GM18508 (cell line): Measurements from ENCODE around the gene PLIN1.
"Not testable (repeated sequence)": the region's sequence is repeated elsewhere in the genome, so short reads cannot be mapped to it uniquely, and the experiment has no call there.

Experiments
- ATAC-seq: cut with Tn5 transposase; IDR thresholded peaks from one replicate; pipeline ENCODE4 v1.9.1; 2021; ENCODE audit warnings: moderate number of reproducible peaks; ENCODE audit not compliant: insufficient read depth, unreplicated experiment

The PLIN1 gene, protein sequence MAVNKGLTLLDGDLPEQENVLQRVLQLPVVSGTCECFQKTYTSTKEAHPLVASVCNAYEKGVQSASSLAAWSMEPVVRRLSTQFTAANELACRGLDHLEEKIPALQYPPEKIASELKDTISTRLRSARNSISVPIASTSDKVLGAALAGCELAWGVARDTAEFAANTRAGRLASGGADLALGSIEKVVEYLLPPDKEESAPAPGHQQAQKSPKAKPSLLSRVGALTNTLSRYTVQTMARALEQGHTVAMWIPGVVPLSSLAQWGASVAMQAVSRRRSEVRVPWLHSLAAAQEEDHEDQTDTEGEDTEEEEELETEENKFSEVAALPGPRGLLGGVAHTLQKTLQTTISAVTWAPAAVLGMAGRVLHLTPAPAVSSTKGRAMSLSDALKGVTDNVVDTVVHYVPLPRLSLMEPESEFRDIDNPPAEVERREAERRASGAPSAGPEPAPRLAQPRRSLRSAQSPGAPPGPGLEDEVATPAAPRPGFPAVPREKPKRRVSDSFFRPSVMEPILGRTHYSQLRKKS

DNA sequence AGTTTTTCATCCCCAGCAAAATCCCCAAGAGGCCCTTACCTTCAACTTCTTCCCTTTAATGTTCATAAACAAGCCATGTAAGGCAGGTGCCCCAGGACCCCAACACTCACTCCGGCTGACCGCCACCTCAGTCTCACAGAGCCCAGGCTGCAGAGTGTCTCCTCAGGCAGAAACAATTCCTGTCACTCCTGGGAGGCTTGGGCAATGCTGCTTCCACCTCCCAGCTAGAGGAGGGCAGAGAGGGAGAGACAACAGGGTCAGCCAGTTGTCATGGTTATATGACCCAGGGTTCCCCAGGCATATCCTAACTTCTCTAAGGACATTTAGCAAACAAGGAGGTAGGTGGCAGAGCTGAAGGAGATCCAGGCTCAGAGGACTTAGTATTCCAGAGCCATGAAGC is at the start of gene PLIN1:
TSS of gene PLIN1 (minus strand) at position 156 of the 400 bp plus-strand sequence. CDS start 1,878 bp downstream, outside the sequence.
- no peak for ATAC-seq

DNA sequence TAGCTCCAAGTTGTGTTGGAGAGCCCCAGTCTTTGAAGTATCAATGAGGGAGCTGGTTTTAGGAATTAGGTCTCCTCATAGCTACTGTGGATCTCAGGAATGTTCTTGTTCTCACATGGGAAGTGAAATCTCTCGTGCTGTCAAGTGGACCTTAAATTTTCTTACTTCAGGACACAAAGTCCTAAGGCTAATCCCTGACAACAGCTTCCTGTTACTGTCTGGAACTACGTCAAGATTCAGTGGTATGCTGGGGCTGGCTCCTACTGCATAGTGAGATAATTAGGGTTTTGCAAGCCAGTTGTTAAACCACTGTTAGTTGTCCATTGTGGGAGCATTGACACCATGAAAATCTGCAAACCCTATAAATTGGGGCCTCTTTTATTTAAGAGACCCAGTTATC is 49.1 kb upstream of the PLIN1 start:
- no peak for ATAC-seq

DNA sequence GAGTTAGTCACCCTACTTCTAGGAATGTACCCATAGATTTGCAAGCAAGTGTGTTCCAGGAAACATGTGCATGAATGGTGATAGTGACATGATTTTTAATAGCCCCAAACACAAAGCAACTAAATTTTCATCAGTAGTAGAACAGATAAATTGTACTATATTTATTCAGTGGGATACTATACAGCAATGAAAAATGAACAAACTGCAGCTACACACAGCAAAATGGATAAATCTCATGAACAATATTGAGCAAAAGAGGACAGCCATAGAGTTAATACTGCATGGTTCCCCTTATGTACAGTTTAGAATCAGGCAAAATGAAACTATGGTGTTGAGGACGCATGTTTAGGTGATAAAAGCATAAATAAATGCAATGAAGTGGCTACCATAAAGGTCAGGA is 45.9 kb upstream of the PLIN1 start:
- no peak for ATAC-seq

DNA sequence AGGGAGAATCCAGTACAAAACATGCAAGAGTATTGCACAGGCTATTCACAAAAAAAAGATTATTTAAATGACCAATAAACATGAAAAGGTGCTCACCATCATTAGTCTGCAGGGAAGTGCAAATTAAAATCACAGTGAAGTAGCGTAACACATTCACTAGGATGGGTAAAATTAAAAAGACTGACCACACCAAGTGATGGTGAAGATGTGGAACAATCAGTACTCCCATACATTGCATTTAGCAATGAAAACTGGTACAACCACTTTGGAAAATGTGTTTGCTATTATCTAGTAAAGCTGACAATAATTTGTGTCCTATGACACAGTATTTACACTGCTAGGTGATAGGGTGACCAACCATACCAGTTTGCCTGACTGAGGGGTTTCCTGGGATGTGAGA is 45.5 kb upstream of the PLIN1 start:
- no peak for ATAC-seq

DNA sequence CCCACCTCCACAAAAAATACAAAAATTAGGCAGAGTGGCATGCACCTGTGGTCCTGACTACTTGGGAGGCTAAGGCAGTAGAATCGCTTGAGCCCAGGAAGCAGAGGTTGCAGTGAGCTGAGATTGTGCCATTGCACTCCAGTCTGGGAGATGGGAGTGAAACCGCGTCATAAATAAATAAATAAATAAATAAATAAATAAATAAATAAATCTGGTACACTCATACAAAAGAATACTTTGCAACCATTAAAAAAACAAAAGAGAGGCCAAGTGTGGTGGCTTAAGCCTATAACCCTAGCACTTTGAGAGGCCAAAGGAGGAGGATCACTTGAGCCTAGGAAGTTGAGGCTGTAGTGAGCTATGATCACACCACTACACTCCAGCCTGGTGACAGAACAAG is 43.9 kb upstream of the PLIN1 start:
- no peak for ATAC-seq

DNA sequence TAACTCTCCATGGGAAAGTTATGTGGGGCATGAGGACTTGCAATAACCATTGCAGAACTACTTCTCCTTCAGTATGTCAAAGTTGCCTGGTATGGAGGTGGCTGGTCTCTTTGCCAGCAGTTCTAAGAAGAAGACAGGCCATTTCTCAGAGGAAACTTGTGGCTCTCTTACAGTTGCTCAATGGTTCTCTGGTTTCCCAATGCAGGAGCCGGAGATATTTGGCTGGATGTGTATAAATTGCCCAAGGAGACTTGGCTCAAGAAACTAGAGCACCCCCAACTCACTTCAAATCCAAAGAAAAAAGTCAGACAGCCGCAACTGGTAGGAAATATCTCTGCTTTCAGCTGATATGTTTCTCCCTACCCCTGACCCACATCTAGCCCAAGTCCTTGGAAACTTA is 35.6 kb upstream of the PLIN1 start:
- ATAC-seq: no peak

DNA sequence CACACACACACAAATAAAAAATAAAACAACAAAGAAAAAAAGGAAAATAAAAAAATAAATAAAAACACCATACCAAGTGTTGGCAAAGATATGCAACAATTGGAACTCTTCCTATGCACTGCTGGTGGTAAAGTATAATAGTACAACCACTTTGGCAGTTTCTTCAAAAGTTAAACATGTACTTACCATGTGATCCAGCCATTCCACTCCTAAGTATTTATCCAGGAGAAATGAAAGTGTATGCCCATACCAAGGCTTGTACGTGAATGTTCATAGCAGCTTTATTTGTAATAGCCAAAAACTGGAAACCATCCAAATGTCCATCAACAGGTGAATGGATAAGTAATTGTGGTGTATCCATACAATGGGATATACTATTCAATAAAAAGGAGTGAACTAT is 28.4 kb upstream of the PLIN1 start:
- no peak for ATAC-seq

DNA sequence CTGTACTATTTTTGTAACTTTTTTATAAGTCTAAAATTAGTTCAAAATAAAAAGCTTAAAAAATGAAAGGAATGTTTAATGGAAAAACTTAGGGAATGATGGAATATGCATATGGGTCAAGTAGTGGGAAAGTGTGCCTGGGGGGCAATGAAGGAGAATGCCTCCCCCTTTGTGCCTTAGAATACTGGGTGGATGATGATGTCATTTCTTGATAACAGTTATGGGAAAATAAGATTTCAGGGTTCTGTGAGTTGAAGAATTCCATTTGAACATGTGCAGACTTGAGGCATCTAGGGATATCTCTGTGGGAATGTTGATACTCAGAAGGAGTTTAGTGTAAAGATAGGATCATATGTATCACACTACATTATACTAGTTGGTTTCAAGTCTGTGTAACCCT is 25.2 kb upstream of the PLIN1 start:
- no peak for ATAC-seq

DNA sequence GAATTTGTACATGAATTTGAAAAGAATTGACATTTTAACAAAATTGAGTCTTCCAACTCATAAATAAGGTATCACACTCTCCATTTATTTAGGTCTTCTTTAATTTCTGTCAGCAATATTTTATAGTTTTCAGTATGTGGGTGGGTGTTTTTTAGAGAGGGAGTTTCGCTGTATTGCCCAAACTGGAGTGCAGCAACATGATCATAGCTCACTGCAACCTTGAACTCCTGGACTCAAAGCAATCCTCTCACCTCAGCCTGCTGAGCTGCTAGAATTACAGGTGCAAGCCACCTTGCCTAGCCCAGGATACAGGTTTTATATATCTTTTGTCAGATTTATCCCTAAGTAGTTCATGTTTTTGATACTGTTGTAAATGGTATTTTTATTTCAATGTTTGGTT is 16.0 kb upstream of the PLIN1 start:
- no peak for ATAC-seq

DNA sequence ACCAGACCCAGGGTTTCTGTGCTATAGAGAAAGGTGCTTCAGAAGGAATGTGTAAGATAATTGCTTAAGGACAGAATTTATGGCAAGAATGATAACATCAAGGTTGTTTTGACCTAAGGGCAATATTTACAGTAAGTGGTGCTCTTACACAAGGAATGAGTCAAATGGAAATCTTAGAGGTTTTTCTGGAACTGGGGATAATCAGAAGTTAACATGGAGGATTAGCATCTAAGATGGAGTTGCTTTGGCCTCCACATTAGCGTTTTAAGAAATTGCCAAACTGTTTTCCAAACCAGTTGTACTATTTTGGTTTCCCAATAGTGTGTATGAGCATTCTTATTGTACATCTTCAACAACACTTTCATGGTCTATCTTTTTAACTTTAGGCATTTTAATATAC is 14.5 kb upstream of the PLIN1 start:
- no peak for ATAC-seq

DNA sequence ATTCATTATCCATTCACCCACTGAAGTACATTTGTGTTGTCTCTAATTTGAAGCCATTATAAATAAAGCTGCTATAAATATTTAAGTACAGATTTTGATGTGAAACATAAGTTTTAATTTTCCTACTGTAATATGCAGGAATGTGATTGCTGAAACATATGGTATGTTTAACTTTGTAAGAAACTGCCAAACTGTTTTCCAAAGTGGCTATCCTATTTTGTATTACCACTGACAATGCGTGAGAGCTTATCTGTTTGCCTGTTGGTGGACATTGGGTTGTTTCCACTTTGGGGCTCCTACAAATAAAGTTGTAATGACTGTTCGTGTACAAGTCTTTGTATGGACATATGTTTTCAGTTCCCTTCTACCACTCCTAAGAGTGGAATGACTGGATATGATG is 13.9 kb upstream of the PLIN1 start:
- no peak for ATAC-seq

DNA sequence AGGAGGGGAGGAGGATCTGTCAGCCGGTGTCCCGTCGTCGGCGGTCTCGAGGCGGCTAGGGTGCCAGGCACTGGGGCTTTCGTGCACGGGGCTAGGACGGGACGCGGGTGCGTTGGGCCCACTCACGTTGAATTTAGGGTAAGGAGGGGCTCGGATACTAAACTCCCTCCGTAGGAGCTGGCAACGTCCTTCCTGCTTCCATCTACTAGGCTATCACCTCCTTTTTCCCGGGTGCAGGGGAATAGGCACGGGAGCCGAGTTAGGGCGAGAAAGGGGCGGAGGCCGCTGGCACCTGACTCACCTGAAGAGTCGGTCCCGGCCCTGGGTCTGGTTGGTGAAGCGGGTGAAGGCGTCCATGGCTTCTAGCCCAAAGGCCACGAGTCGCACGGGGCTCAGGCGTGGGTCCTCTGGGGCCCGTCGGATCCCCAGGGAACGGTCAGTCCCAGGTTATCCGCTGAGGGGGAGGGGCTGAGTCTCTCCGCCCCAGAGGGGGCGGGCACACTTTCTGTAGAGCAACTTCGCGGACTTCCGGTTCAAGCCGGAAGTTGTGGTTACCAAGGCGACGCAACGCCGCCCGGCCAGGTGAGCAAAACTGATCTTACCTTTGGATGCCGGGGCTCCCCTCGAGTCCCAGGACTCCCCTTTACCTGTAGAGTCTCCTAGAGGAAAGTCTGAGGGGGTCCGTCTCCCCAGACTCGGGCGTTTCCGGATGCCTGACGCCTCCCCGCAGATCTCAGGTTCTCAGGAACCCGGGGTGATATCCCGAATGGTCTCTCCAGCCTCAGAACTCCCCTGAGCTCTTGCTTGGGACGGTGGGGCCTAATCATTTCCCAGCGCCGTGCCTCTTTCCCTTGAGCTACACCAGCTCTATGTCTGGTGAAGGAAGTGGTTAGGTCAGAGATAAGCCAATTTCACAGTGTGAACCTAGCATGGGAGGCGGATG is 11.4 kb upstream of the PLIN1 start, which contains the start of the genes PEX11A and WDR93:
TSS of gene PEX11A (minus strand) at position 479 of the 943 bp plus-strand sequence. CDS start at position 357, 122 bp downstream.
TSS of gene WDR93 (plus strand) at position 536 of the 943 bp plus-strand sequence. CDS start 10,936 bp downstream, outside the sequence.
- no peak for ATAC-seq

DNA sequence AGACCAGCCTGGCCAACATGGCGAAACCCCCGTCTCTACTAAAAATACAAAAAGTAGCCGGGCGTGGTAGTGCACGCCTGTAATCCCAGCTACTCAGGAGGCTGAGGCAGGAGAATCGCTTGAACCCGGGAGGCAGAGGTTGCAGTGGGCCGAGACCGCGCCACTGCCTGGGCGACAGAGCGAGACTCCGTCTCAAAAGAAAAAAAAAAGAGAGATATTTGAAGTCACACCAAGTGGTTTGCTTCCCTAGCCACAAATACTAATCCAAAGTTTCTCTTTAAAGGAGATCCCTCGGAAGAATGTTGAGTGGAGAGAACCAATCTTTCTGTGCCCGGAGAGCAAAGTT is 10.7 kb upstream of the PLIN1 start:
- not testable (repeated sequence) for ATAC-seq

DNA sequence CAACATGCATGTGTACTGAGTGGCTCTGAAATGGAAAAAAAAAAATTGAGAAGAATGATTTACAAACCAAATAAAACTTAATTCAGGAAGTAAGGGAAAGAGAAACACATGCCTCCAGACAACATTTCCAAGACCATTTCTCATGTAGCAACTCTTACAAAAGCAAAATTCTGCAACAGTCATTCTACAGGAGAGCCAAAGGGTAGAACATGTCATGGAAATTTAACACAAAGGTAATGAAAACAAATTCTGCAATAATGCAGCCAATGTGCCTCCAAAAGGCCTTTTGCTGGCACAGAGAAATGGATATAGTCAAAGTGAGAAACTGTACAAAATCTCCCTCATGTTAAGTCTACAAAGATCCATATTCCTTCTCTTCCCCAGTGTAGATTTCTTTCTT is 7.4 kb upstream of the PLIN1 start:
- no peak for ATAC-seq

DNA sequence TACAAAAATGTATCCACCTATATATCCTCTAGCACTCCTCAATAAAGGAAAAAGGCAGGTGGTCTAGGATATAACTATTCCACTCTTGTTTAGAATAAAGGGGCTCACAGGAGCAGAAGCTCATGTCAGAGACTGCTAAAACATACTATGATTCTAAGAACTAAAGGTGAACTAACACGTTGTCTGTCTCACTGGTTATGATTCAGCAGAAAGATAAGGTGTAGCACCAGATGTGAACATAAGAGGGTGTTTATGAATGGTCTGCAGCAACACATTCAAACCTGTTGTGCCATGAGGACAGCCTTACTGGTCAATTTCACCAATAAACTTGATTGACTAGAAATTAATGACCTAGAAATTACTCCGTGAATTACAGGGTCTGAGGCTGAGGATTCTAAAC is 6.8 kb upstream of the PLIN1 start:
- ATAC-seq: no peak

DNA sequence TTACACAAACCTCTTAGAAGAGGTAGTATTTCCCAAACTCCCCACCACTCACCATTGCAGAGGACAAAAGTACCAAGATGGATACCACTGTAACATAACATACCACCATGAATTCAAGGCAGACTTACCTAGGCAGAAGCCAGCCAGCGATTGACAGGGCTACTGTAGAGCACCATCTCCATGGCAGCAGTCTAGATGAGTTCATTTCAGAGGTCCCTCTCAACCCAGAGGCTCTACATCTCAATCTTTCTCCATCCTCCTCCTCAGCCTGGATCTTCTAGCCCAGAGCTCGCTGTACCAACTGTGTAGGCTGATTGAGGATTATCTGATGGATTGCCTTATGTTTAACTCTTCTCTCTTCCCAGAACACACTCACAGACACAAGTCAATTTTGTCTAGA is 2.0 kb upstream of the PLIN1 start:
- ATAC-seq: no peak

DNA sequence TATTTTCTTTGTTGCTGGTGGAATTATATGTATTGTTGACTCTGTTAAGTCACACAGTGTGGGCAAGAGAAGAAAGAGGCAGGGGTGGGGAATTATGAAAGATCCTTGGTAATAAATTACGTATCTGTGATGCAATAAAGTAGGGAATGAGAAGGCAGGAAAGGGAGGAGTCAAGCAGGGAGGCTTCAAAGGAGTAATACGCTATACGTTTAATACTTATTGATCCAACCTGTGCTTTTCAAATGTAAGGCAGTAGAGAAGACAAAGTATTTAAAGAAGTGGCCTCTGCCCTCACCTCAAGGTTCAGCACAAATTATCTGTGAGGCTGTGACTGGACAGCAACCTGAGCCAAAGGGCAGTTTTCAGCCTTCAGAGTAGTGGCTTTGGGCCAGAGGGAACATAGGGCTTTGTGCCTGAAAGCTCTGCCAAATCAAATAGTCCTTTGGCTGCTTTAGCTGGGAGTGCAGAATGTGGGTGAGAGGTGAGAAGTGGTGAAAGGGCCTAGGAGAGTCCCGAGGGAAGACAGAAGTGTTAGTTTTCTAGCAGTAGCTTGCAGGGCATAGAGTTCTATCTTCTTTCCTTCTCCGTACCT is 1.2 kb upstream of the PLIN1 start:
- ATAC-seq: no peak

DNA sequence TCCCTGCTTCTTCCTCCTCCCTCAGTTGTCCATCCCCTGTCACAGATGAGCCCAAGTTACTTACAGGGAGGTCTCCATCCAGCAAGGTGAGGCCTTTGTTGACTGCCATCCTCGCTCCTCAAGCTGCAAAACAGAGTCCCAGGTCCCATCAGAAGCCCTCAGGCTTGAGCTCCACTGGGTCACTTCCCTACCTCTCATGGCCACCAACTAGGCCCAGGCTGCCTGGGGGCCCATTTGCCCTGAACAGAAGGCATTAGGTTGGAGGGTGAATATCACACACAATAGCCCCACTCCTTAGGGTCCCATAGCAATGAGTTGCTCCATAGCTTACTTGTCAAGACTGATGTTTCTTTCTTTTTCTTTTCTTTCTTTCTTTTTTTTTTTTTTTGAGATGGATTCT is 1.8 kb downstream of the PLIN1 start:
- ATAC-seq: no peak

DNA sequence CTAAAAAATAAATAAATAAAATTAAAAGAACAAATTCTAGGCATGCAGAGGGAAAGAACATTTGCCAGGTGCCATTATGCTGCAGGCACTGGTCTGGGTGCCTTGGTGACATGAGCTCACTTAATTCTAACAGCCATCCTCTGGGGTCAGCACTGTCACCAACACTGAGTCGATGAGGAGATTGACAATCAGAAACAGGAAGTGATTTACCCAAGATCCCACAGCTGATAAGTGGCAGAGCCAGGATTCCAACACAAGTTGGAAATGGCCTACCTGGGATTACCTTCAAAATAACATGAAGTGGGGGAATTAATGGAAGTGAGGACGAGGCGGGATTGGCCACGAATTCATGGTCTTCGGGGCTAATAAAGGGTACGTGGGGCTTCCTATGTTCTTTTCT is 3.6 kb downstream of the PLIN1 start:
- ATAC-seq: no peak

DNA sequence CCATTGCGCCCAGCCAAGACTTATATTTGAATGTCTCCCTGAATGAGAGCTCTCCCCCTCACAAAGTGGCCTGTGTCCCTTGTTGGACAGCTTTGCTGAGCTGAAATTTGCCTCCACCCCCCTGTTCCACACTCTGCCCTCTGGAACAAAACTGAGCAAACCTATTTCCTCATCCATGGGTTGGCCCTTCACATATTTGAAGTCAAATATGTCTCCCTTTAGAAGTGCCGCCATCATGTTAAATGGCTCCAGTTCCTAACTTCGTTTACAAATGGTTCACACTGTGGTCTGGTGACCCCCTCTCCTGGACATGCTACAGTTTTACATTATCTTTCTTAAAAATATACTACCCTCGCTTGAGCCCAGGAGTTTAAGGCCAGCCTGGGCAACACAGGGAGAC is 4.6 kb downstream of the PLIN1 start:
- no peak for ATAC-seq

DNA sequence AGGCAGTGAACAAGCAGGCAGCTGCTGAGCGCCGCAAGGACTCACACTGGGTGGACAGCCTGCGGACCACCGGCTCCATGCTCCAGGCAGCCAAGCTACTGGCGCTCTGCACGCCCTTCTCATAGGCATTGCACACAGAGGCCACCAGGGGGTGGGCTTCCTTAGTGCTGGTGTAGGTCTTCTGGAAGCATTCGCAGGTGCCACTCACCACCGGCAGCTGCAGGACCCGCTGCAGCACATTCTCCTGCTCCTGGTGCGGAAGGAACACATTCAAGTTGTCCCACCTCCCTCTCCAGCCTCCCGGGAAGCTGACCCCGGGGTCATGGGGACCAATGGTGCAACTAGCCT is 6.0 kb downstream of the PLIN1 start:
- no peak for ATAC-seq
